NOMO-1 (cell line): ENCODE measurements around the gene TMA16.
"Not testable (repeated sequence)": the region's sequence is repeated elsewhere in the genome, so short reads cannot be mapped to it uniquely, and the experiment has no call there.

Source experiments
- DNase-seq, 2 experiments: peaks; one replicate each; lab custom pipeline; 2025; ENCODE audit not compliant: unreplicated experiment in 2 of 2; lab: John Stamatoyannopoulos, UW

TMA16 gene

DNA sequence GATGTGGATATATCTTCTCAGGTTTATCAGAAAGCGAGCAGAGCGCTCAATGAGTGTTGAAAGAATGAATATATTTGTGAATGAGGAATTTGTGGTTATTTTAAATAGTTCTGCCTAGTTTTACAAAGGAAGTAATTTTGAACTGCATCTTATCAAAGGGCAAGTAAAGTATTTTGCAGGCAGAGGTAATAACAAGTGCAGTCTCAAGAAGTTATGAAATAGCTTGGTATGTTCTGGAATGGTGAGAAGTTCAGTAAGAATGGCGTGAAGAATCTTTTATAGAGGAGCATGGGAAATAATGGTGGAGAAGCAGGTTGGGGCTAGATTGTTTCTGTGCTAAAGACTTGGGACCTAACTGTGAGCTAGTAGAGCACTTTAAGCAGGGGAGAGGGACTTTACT is 10.9 kb downstream of the TMA16 start:
- peak; percentile 47 to 83 for DNase-seq

DNA sequence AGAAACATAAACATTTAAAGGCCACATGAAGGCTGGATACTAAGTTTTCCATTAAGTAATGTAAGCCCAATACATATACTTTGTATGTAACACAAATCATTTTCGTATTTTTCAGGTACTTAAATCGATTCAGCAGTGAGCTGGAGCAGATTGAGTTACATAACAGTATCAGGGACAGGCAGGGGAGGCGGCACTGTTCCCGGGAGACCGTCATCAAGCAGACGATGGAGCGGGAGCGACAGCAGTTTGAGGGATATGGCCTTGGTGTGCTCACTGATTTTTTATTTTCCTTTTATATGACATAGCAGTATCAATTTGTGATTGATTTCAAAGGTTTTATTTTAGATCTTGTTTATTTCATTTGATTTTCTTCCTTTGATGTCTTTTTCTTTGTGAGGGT is 20.7 kb downstream of the TMA16 start:
- DNase-seq: no peak

DNA sequence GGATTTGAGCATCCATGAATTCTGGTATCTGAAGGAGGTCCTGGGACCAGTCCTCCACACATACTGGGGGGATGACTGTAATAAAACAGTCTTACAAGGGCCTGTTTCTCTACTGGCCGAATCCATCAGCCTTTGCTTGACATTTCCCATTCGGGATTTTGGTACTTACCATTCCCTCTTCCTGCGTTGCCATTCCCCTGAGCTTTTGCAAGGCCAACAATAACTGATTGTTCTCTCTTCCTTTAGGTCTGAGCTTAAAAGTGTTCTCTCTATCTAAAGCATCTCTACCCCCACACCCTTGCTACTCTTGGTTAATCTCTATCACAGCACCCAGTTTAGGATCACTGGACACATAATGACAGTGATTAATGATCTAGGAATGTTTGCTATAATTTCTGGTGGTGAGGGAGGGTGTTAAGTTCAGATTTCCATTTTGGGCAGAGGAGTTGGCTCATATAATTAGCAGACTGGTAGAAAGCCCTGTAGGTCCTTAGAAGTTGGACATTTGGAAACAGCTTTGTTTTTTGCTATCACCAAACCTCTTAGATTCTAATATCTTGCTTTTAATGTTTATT is 29.4 kb downstream of the TMA16 start:
- no peak for DNase-seq

DNA sequence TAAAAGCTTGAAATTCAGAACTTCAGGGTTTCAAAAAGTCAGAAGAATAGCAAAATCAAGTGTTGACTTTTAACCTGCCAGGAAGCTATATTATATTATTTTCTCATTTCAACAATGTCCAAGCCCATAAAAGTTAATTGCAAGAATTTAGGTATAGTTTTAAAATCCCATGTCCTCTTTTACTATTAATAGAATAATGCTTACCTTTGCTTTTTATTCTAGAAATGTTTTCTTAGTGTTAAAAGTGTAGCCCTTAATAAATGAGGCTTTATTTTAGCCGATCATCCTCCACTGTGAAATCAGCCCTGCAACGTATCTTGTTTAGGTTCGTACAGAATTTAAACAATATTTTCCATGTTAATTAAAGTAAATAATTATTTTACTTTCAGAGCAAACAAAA is 31.5 kb downstream of the TMA16 start:
- DNase-seq: no peak

DNA sequence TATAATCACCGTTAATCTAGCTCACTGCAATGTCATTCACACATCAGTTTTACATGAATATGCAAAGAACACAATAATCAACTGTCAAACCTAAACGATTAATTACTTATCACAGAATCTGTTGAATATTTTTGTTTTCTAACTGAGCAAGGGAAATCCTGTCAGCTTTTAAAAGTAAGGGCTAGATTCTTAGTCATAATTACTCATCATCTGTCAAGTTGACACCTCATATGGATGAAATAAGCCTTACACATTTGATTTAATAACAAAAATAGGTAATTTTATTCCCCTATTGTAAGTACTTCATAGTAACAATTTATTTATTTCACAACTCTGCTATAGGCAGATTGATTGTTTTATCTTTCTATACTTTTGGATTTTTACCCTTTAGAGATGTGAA is 32.7 kb downstream of the TMA16 start:
- DNase-seq: no peak

GRCh38 chr4:163528653-163529052 is 34.2 kb downstream of the TMA16 start:
- DNase-seq: no peak

- DNase-seq: no peak
Observed at GRCh38 chr4:163534056-163534455, 39.6 kb downstream of the TMA16 start.

DNA sequence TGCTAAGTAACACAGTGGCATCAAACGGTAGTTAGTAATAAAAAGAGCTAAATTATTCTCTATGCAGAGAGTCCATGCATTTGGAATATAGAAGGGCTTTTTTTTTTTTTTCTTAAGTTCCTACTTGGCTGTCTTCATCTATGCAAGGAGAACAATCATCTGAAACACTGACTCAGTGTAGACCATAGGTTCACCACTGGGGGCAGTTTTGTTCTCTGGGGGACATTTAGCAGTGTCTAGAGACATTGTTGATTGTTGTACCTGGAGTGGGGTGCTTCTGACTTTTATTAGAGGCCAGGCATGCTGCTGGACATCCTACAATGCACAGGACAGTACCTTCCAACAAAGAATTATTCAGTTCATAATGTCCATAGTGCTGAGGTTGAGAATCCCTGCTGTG is 41.2 kb downstream of the TMA16 start:
- no peak for DNase-seq

GRCh38 chr4:163536091-163536490 is 41.6 kb downstream of the TMA16 start:
- no peak for DNase-seq

DNA sequence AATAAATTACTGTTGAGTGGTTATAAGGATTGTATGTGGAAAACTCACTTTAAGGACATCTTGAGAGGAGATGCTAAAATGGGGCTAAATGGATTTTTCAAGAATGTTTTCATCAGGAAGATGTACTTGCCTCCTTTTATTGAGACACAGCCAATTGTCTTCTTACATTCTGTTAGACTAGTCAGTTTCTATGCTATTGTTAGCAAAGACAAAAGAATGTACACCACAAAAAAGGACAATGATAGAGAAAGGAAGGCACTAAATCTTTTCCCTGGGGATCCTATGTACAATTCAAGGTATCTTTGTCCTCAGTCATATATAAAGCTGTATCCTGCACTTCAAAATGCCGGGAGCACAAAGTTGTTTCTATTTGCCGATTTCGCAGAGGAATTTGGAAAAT is 42.6 kb downstream of the TMA16 start:
- no peak for DNase-seq

DNA sequence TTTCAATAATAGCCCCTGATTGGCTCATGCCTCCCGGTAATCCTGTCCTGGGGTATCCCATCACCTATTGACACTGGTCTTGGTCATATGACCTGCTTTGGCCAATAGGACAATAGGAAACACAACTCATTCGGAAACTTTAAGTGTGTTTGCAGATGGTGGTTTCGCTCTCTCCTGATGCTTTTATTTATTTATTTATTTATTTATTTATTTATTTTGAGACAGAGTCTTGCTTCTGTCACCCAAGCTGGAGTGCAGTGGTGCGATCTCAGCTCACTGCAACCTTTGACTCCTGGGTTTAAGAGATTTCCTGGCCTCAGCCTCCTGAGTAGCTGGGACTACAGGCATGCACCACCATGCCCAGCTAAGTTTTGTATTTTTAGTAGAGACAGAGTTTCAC is 44.3 kb downstream of the TMA16 start:
- DNase-seq: not testable (repeated sequence)

DNA sequence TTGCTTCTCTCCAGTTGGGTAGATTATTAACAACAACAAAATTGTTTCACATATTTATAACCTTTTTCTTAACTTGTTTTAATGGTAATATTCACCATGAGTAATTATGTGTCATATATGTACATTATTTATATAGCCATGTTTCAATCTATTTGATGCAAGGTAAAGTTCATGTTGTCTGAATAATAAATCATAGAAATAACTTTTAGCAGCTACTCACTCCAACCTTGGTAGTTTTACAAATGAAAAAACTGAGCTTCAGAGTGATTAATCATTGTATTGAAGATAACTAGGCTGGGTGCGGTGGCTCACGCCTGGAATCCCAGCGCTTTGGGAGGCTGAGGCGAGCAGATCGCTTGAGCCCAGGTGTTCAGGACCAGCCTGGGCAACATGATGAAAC is 46.0 kb downstream of the TMA16 start:
- no peak for DNase-seq

GRCh38 chr4:163540977-163541376 is 46.5 kb downstream of the TMA16 start:
- no peak for DNase-seq

- DNase-seq: no peak
Observed at GRCh38 chr4:163542275-163542674, 47.8 kb downstream of the TMA16 start.

DNA sequence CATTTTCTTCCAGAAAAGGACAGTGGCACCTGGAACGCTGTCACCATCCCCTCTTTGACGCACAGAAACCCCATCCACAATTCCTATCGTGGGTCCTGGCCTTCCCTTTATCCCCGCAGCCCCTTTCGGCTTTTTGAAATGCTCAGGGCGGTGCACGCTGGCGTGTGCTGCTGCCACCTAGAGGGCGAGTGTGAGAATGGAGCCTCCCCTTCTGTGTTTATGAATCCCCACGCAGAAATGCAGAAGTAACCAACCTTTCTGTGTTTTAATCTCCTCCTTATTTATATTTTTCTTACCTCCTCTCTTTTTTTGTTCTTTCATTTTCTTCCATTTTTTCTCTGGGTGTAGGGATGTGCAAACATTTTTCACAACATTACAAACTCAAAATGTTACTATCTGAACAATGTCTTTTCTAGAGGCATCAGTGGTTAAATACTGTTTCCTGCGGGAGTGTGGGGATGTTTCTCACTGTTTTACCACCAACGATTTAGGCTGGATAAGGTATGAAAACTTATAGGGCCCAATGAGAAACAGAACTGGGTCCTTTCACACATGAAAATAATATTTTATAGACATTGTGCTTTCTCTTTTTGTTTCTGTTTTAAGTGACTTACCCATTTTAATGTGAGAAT is 50.0 kb downstream of the TMA16 start:
- DNase-seq: peak; percentile 70 to 71

- DNase-seq: peak; percentile 8 to 51
Observed at GRCh38 chr4:163548481-163549243, 54.2 kb downstream of the TMA16 start.

GRCh38 chr4:163550869-163551267 is 56.4 kb downstream of the TMA16 start:
- DNase-seq: no peak

DNA sequence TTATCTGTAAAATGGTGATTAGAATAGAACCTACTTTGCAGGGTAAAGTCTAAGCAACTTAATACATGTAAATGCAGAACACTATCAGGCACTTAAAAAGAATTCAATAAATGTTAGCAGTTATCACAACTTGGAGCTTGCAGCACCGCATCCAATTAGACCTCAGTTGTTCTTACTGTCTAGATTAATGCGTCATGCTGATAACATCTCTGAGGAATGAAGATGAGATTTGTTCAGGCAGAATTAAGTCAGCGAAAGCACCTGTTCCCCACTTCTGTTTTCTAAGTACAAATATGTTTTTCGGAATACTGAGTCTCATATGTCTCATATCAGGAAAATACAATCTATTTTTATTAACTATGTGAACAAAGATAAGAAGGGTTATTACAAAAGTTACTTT is 58.7 kb downstream of the TMA16 start:
- DNase-seq: no peak

DNA sequence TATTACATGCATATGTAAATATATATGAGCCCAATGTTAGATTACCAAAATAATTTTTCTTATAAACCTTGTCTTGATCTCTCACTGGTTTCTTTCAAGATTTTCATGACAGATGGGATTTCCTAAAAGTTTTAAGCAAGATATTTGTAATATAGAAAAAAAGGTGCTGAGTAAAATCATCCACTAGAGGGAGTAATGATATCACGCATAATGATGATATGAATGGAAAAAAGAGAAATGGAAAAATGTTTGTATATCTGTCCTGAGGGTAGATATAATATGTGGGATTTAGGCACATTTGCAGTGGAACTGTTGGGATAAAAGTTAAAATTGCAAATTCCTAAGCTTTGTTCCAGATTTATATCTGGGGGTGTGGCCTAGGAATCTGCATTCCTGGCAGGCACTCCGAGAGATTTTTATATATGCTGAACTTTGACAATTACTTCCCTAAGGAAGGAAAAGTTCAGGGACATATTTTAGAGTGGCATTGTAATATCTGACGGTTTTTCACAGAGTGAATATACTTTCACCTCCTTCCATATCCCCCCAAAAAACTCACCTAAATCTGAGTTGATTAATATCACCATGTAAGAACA is 60.5 kb downstream of the TMA16 start:
- peak; percentile 17 to 56 for DNase-seq

DNA sequence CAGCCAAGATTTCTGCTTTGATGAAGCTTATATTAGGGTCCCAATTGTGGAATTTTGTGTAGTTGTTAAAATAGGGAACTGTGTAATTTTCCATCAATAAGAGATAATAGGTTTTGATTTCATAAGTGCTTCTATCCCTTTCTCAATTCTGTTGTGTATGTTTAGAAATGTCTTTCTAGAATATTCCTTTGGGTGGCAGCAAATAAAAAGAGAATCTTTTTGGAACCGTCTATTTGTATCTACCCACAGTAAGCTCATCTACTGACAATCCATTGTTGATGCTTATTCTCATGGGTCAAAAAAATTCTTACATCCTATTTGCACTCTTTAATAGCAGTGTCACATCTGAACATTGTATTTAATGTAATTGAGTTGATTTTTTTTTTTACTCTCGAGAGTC is 61.7 kb downstream of the TMA16 start:
- peak; percentile 51 to 71 for DNase-seq

DNA sequence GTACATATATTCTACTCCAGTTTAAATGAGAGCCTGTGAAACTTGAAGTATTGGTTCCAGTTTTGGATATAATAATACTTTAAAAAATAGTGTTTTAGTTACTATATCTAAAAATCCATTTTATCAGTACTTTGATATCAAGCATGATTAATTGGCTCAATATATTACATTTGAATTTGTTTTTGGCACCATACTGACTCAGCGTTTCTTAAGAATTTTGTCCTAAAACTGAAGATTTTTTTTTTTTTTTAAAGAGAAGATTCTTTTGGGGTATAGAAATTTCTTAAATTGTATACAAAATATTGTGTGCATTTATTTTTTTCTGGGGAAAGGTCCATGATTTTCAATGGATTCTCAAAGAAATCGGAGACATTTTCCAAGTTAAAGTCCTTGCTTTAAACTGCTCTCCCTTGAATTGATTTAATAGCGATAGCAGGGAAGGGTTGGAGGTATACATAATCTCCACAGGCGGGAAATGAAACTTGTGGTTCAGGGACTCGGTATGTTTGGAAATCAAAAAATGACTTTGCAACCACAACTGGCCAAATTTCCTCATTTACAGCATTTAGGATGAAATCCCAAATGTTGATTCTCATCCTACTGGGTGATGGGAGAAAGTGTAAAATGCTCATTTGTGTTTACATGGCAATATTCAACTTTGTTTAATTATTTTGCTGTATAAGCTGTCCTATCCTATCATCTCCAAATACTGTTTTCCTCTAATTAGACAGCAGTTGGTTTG is 62.3 kb downstream of the TMA16 start:
- peak; percentile 11 to 64 for DNase-seq
